ENCODE results near the gene DCUN1D2.

Gene DCUN1D2

DNA sequence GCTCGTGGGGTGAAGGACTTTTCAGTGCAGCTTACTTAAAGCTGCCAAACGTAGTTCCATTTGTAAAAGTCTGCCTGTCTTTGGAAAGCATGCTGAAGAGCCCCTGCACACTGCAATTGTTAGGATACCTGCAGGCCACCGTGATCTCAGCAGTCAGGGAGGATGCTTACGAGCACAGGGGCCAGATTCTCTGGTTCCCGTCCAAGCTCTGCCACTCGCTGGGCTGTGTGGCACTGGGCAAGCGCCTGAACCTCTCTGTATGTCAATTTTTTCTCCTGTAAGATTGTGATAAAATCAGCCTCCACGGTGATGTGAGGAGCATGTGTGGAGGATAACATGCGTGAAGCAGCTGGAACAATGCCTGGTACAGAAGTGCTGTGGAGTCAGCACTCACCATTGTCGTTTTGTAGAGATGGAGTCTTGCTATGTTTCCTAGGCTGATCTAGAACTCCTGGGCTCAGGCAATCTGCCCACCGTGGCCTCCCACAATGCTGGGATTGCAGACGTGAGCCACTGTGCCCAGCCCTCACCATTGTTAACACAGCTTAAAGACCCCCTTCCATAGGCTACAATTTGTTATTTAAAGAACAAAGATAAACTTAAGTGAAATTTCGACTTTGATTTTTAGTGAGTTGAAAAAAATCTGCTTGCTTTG is 40.7 kb downstream of the DCUN1D2 start:
- Histone ChIP-seq H3K4me3 (replicated peaks; ENCODE audit: insufficient read depth, low read length) (no peak overlapping the region), H3K27ac (replicated peaks) (no peak overlapping the region), H3K27me3 (ENCODE audit: insufficient read depth, poor library complexity, severe bottlenecking) (no peaks in the 10 kb centered on the region)
- no peak for TF ChIP-seq CTCF (IDR thresholded peaks at IDR 0.05; ENCODE audit: insufficient read depth, low read length)
- TF ChIP-seq, protein P1, sequence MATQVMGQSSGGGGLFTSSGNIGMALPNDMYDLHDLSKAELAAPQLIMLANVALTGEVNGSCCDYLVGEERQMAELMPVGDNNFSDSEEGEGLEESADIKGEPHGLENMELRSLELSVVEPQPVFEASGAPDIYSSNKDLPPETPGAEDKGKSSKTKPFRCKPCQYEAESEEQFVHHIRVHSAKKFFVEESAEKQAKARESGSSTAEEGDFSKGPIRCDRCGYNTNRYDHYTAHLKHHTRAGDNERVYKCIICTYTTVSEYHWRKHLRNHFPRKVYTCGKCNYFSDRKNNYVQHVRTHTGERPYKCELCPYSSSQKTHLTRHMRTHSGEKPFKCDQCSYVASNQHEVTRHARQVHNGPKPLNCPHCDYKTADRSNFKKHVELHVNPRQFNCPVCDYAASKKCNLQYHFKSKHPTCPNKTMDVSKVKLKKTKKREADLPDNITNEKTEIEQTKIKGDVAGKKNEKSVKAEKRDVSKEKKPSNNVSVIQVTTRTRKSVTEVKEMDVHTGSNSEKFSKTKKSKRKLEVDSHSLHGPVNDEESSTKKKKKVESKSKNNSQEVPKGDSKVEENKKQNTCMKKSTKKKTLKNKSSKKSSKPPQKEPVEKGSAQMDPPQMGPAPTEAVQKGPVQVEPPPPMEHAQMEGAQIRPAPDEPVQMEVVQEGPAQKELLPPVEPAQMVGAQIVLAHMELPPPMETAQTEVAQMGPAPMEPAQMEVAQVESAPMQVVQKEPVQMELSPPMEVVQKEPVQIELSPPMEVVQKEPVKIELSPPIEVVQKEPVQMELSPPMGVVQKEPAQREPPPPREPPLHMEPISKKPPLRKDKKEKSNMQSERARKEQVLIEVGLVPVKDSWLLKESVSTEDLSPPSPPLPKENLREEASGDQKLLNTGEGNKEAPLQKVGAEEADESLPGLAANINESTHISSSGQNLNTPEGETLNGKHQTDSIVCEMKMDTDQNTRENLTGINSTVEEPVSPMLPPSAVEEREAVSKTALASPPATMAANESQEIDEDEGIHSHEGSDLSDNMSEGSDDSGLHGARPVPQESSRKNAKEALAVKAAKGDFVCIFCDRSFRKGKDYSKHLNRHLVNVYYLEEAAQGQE (IDR thresholded peaks at IDR 0.05; ENCODE audit: insufficient replicate concordance, low read depth): no peak
- no peak for DNase-seq (ENCODE audit: low read depth in 1 of 2, low spot score in 1 of 2)

DNA sequence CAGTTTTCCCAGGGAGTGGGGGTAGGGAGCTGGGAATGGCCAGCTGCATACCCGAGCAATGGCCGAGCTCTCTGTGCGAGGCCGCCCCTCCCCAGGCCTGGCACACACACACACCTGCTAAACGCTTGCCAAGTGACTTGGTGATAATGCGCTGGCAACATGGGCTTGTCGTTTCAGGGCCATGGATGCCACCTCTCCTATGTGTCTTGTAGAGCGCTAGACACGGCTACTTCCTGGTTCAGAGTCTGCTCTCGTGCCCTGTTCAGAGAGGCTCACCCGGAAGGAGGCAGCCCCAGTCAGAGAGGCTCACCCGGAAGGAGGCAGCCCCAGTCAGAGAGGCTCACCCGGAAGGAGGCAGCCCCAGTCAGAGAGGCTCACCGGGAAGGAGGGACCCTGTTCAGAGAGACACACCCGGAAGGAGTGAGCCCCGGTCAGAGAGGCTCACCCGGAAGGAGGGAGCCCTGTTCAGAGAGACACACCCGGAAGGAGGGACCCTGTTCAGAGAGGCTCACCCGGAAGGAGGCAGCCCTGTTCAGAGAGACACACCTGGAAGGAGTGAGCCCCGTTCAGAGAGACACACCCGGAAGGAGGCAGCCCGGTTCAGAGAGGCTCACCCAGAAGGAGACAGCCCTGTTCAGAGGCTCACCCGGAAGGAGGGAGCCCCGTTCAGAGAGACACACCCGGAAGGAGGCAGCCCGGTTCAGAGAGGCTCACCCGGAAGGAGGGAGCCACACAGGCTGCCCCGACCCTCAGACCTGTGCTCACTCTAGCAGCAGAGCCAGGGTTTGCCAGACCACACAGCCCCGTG is 41.4 kb downstream of the DCUN1D2 start:
- Histone ChIP-seq H3K27me3 (ENCODE audit: insufficient read depth, poor library complexity, severe bottlenecking) (no peaks in the 10 kb centered on the region), H3K27ac (replicated peaks) (no peak overlapping the region), H3K4me3 (replicated peaks; ENCODE audit: insufficient read depth, low read length) (no peak overlapping the region)
- DNase-seq (ENCODE audit: low read depth in 1 of 2, low spot score in 1 of 2): no peak
- TF ChIP-seq CTCF (IDR thresholded peaks at IDR 0.05; ENCODE audit: insufficient read depth, low read length) (no peak), SPI1 (IDR thresholded peaks at IDR 0.05; ENCODE audit: borderline replicate concordance, low read depth) (no peak), POLR2AphosphoS5 (IDR thresholded peaks at IDR 0.05; ENCODE audit: low read depth) (no peak), GABPA (IDR thresholded peaks at IDR 0.05; ENCODE audit: low read depth) (no peak)
- TF ChIP-seq, protein P1 (IDR thresholded peaks at IDR 0.05; ENCODE audit: insufficient replicate concordance, low read depth): no peak

GRCh38 chr13:113448545-113448884 is 42.0 kb downstream of the DCUN1D2 start:
- H3K4me3 ChIP-seq (replicated peaks; ENCODE audit: insufficient read depth, low read length): no peak overlapping the region

More at GRCh38 chr13:113448545-113448884, 42.0 kb downstream of the DCUN1D2 start:
- TF ChIP-seq CTCF (IDR thresholded peaks at IDR 0.05; ENCODE audit: insufficient read depth, low read length) (no peak), POLR2AphosphoS5 (IDR thresholded peaks at IDR 0.05; ENCODE audit: low read depth) (no peak), SPI1 (IDR thresholded peaks at IDR 0.05; ENCODE audit: borderline replicate concordance, low read depth) (no peak)
- TF ChIP-seq, protein P1 (IDR thresholded peaks at IDR 0.05; ENCODE audit: insufficient replicate concordance, low read depth): no peak
- DNase-seq (ENCODE audit: low read depth in 1 of 2, low spot score in 1 of 2): no peak
- no peak overlapping the region for H3K27ac ChIP-seq (replicated peaks)
- no peaks in the 10 kb centered on the region for H3K27me3 ChIP-seq (ENCODE audit: insufficient read depth, poor library complexity, severe bottlenecking)

Measured in HL-60 (cell line).